Superior temporal gyrus (tissue), 1 donor: ENCODE data around the gene RPRD1B.
A peak's percentile ranks its signal among the peaks of the same experiment; 100 is the strongest.

ENCODE experiments used
- DNase-seq: peaks from one replicate; pipeline ENCODE4 v3.0.0-alpha.2; 2016; ENCODE audit errors: extremely low spot score

Gene RPRD1B

GRCh38 chr20:38036366-38036765, 2.8 kb downstream of the RPRD1B start:
- DNase-seq, result no peak

GRCh38 chr20:38040276-38040675, 6.7 kb downstream of the RPRD1B start:
- DNase-seq, result no peak

DNA sequence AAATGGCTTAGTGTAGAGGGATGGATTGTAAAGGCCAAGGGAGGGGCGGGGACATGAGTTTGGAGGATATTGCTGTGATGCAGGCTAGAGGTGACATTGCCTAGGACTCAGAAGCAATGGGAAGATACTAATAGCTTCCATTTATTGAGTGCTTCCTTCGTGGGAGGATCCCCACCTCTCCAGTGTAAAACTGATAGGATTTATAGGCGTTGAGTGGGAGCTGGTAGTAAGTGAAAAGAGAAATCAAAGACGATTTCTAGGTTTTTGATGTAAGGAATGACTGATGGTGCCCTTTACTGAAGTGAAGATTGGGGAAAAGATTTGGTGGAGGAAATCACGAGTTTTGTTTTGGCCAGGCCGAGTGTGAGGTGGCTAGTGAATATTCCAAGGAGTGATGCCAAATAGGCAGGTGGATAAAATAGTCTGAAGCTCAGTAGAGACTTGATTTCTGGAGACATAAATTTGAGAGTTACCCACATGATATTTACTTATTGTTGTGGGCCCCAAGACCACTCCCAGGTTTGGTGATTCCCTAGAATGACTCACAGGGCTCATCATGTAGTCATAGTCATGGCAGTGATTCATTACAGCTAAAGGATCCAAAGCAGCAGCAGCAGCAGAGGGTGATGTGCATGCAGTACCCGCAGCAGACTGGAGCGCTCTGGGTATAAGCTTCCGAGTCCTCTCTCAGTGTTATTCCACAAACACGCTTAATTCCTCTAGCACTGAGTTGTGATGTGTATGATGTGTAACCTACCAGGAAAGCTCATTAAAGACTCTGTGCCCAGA, 10.2 kb downstream of the RPRD1B start:
- no peak for DNase-seq

GRCh38 chr20:38044685-38045084, 11.1 kb downstream of the RPRD1B start:
- DNase-seq, result no peak

GRCh38 chr20:38046572-38046971, 13.0 kb downstream of the RPRD1B start:
- no peak for DNase-seq

- no peak for DNase-seq
These were observed 16.3 kb downstream of the RPRD1B start for GRCh38 chr20:38049800-38050199.

GRCh38 chr20:38050686-38051085, 17.1 kb downstream of the RPRD1B start:
- no peak for DNase-seq

GRCh38 chr20:38052870-38053269, 19.3 kb downstream of the RPRD1B start:
- no peak for DNase-seq

- DNase-seq, result no peak
These were observed 21.1 kb downstream of the RPRD1B start for GRCh38 chr20:38054647-38055046.

DNA sequence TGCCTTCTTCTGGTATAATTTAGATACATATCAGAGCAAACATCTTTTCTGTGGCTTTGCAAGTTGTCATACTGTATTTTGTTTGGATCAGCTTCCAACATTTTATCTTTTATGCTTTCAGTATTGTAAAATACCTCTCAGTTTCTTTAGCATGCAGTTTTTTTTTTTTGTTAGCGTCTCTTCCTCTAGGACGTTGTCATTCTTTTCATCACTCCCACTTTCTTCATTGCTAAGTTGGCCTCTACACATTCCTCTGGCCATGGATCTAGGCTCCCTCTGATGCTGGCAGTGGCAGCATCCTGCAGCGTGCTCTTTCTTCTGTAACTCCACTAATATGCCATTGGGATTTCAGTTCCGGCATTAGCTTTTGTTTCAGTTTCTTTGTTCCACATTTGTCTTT, 21.7 kb downstream of the RPRD1B start:
- DNase-seq, result no peak

DNA sequence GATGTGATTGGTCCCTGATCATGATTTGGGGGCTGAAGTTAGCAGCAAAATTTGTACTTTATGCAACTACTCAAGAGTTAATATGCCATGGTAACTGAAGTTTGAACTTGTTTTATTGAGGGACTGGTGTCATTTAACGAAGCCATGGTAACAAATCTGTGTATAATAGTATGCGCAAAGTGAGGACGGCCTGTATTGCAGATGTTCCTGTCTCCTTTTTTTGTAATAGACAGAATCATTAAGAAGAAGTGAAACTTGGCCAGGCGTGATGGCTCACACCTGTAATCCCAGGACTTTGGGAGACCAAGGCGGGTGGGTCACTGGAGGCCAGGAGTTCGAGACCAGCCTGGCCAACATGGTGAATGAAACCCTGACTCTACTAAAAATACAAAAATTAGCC, 22.3 kb downstream of the RPRD1B start:
- DNase-seq, result no peak

DNA sequence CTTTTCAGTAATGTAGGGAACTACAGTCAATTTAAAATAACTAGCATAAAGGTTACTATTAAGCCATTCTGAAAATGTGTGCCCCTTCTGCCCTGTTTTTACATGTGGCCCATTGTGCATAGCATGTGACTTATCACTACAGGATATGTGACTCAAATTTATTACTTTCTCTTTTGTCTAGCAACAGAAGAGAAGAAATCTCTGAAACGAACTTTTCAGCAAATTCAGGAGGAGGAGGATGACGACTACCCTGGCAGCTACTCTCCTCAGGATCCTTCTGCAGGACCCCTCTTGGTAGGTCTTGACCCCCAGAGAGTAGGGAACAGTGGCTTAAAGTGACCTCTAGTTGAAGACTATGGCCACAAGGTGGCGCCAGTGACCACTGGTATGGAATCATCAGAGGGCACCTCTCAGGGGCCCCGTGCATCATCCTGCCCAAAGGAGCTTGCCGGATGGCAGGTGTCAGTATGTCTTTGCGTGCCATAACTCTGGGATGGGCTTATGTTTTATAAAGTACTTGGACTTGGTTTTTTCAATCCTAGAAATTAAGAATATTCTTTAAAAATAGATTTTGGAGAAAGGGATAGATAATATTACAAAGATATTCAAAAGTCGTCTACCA, 23.9 kb downstream of the RPRD1B start:
- DNase-seq, result peak; percentile 94

DNA sequence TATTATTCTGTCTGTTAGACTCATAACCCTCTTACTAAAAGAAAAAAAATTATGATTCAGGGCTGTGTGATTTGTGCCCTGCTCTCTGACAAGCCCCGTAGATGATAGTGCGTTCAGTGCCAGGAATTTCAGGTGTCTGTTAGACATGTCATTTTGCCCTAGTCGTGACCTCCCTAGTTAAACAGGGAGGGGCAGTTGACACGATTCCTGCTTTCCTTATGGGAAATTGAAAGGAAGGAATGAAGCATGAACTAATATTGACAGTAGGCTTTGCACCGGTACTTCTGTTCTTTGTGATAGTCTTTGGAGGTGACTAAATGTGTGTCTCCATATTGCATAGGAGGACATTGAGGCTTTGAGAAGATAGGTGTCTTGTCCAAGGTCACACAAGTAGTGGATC, 26.3 kb downstream of the RPRD1B start:
- no peak for DNase-seq

GRCh38 chr20:38060536-38060935, 27.0 kb downstream of the RPRD1B start:
- DNase-seq, result no peak

DNA sequence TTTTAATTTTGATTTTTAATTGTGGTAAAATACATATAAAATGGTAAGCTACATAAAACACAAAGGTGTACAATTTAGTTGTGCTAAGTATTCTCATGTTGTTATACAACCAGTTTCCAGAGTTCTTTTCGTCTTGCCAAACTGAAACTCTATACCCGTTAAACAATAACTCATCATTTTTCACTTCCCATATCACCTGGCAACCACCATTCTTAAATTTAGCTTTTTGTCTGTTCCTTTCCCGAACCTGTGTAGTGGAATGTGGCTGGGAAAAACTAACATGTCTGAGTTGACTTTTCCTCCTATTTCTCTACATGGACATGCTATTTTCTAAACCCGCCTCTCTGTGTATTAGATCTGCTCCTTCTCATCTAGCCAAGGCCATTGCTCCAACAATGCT, 27.6 kb downstream of the RPRD1B start:
- DNase-seq, result no peak

DNA sequence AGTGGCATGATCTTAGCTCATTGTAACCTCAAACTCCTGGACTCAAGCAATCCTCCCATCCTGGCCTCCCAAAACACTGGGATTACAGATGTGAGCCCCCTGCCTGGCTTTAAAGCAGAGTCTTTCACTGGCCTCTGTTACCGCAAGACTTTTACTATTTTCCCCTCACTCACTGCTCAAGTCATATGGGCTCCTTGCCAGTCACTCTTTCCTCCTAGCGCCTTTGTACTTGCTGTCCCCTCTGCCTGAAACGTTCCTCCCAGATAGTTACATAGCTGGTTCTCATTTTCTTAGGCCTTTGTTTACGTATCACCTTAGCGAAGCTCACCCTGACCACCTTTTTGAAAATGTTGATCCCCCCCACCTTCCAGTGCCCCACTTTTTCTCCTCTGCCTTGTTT, 29.3 kb downstream of the RPRD1B start:
- DNase-seq, result no peak

- DNase-seq, result no peak
These were observed 30.5 kb downstream of the RPRD1B start for GRCh38 chr20:38063911-38064530.

- DNase-seq, result peak; percentile 48
These were observed 32.3 kb downstream of the RPRD1B start for GRCh38 chr20:38065764-38066375.

- DNase-seq, result no peak
These were observed 33.6 kb downstream of the RPRD1B start for GRCh38 chr20:38066969-38067716.

DNA sequence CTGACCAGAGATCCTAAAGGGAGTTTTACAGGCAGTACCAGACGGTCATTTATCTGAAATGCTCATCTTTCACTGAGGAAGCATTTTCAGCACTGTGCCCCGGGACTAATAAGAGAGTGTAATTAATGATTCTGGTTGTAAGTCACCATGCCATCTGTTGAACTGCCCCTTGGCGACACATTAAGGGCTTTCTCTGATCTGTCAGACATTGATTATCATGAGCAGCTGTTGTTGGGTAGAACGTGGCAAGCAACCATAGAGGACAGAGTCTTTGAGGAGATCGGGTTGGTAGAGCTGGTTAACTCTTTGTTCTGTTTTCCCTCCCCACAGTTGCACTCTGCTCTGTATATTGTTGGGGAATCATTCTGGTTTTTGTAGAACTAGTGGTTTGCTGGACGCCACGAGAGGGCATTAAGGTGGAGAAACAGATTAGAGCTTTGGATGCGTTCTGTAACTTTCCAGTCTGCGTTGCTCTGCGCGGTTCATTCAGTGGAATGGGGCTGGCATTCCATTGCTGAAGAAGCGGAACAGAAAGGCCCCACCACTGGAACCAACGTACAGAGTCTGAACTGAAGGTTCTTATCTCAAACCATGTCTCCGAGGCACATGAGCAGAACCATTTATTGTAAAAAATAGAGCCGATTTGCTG, 34.3 kb downstream of the RPRD1B start:
- DNase-seq, result no peak

- DNase-seq, result no peak
These were observed 39.4 kb downstream of the RPRD1B start for GRCh38 chr20:38072898-38073297.
